ENCODE measurements around the gene SMOC2. TPM values are rescaled to one million over a fixed set of nuclear protein-coding genes. Genes with fewer than 3 reads are reported as not detected.

Gene SMOC2
- total RNA-seq, 4 donors from 2014 or later, result 74.7 to 139 (median 118) TPM

GRCh38 chr6:168596344-168596743 is 155.4 kb downstream of the SMOC2 start:
- TF ChIP-seq, protein P1, sequence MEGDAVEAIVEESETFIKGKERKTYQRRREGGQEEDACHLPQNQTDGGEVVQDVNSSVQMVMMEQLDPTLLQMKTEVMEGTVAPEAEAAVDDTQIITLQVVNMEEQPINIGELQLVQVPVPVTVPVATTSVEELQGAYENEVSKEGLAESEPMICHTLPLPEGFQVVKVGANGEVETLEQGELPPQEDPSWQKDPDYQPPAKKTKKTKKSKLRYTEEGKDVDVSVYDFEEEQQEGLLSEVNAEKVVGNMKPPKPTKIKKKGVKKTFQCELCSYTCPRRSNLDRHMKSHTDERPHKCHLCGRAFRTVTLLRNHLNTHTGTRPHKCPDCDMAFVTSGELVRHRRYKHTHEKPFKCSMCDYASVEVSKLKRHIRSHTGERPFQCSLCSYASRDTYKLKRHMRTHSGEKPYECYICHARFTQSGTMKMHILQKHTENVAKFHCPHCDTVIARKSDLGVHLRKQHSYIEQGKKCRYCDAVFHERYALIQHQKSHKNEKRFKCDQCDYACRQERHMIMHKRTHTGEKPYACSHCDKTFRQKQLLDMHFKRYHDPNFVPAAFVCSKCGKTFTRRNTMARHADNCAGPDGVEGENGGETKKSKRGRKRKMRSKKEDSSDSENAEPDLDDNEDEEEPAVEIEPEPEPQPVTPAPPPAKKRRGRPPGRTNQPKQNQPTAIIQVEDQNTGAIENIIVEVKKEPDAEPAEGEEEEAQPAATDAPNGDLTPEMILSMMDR (IDR thresholded peaks at IDR 0.05), result no peak
- TF ChIP-seq EP300 (IDR thresholded peaks at IDR 0.05) (no peak), POLR2A (IDR thresholded peaks at IDR 0.05) (no peak)
- no peak for DNase-seq (ENCODE audit: low spot score in 2 of 2)
- WGBS, 2 donors, result 74 to 80% methylated on average over 11 of the region's 11 CpGs
- Histone ChIP-seq H3K36me3 (peaks cover 0 to 3% (median 0%) of the 10 kb centered on the region in 3 donors), H3K4me3 (no peak overlapping the region), H3K27me3 (no peaks in the 10 kb centered on the region), H3K27ac (no peak overlapping the region), H3K4me1 (no peaks in the 10 kb centered on the region), H3K9me3 (no peaks in the 10 kb centered on the region)

- TF ChIP-seq EP300 (IDR thresholded peaks at IDR 0.05), result no peak
- no peak for TF ChIP-seq POLR2A (IDR thresholded peaks at IDR 0.05)
- TF ChIP-seq, protein P1 (IDR thresholded peaks at IDR 0.05), result no peak
These were observed 156.5 kb downstream of the SMOC2 start for GRCh38 chr6:168597471-168597875.

DNA sequence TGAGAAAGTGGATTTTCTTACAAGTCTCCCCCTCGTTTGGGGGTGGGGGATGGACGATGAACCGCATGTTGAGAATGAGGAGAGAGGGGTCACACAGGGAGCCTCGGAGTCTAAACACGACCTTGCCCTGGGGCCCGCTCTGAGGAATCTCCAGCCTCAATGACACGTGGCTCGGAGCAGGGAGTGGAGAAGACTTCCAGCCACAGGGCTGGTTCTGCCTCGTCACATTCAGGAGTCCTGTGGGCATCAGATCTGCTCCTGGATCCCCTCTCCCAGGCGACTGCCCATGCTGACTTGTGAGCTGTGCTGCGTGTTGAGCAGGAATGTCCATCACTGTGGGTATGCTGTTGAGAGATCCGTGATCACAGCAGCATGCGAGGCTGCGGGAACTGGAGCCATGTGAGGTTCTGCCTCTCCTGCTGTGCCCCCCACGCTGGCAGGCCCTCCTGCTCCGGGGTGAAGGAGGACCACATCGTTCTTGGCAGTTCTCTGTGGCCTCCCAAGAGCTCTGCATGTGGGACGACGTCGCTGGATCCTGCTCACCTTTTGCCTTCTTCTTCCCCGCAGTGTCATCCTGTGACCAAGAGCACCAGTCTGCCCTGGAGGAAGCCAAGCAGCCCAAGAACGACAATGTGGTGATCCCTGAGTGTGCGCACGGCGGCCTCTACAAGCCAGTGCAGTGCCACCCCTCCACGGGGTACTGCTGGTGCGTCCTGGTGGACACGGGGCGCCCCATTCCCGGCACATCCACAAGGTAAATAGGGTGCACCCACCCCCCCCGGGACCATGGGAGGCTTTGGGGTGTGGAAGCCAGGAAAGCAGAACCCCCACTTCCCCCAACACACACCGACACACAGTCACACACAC is 157.5 kb downstream of the SMOC2 start:
- H3K27ac ChIP-seq, result no peak overlapping the region
- peaks cover 0 to 3% (median 0%) of the 10 kb centered on the region in 3 donors for H3K36me3 ChIP-seq
- no peaks in the 10 kb centered on the region for H3K4me1 ChIP-seq
- WGBS, 2 donors, result 84 to 85% methylated on average over 26 to 28 of the region's 32 CpGs
- TF ChIP-seq, protein P1 (IDR thresholded peaks at IDR 0.05), result no peak
- TF ChIP-seq EP300 (IDR thresholded peaks at IDR 0.05), result no peak
- no peak for TF ChIP-seq POLR2A (IDR thresholded peaks at IDR 0.05)
- H3K9me3 ChIP-seq, result no peaks in the 10 kb centered on the region
- no peak overlapping the region for H3K4me3 ChIP-seq
- H3K27me3 ChIP-seq, result no peaks in the 10 kb centered on the region
- no peak for DNase-seq (ENCODE audit: low spot score in 2 of 2)

More at GRCh38 chr6:168597471-168597875, 156.5 kb downstream of the SMOC2 start:
- no peak for DNase-seq (ENCODE audit: low spot score in 2 of 2)
- Histone ChIP-seq H3K27me3 (no peaks in the 10 kb centered on the region), H3K9me3 (no peaks in the 10 kb centered on the region), H3K4me1 (no peaks in the 10 kb centered on the region), H3K36me3 (peaks cover 0 to 3% (median 0%) of the 10 kb centered on the region in 3 donors), H3K4me3 (no peak overlapping the region), H3K27ac (no peak overlapping the region)
- WGBS, 2 donors, result 79 to 85% methylated on average over 8 of the region's 8 CpGs

DNA sequence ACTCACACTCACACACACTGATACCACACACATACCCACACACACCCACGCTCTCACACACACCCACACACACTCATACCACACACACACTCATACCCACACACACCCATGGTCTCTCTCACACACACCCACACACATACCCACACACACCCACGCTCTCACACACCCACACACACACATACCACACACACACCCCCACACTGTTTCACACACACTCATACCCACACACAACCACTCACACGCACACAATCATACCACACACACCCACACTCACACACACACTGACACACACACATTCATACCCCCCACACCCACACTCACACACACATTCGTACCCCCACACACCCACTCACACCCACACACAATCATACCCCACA is 158.1 kb downstream of the SMOC2 start:
- H3K36me3 ChIP-seq, result peaks cover 0 to 3% (median 0%) of the 10 kb centered on the region in 3 donors
- peaks cover 0 to 3% (median 0%) of the 10 kb centered on the region in 4 donors for H3K9me3 ChIP-seq
- 82 to 87% methylated on average over 4 of the region's 4 CpGs for WGBS, 2 donors
- DNase-seq (ENCODE audit: low spot score in 2 of 2), result no peak
- no peaks in the 10 kb centered on the region for H3K27me3 ChIP-seq
- H3K4me3 ChIP-seq, result no peak overlapping the region
- no peak overlapping the region for H3K27ac ChIP-seq
- no peaks in the 10 kb centered on the region for H3K4me1 ChIP-seq
- TF ChIP-seq POLR2A (IDR thresholded peaks at IDR 0.05), result no peak
- TF ChIP-seq EP300 (IDR thresholded peaks at IDR 0.05), result no peak
- TF ChIP-seq, protein P1 (IDR thresholded peaks at IDR 0.05), result no peak

DNA sequence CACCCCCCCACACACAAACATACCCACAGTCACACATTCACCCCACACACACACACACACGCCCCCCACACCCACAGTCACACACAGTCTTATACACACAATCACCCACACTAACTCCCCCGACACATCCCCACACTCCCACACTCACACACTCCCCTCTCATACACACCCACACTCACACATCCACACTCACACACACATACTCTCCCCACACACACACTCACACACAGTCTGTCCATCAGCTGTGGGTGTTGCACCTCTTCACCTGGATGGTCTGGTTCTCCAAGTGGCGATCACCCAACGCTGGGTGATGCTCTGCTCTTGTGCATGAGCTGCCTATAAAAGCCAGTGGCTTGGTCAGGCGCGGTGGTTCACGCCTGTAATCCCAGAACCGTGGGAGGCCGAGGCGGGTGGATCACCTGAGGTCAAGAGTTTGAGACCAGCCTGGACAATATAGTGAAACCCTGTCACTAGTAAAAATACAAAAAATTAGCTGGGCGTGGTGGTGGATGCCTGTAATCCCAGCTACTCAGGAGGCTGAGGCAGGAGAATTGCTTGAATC is 158.9 kb downstream of the SMOC2 start:
- TF ChIP-seq EP300 (IDR thresholded peaks at IDR 0.05), result no peak
- no peak for TF ChIP-seq POLR2A (IDR thresholded peaks at IDR 0.05)
- TF ChIP-seq, protein P1 (IDR thresholded peaks at IDR 0.05), result no peak
- H3K9me3 ChIP-seq, result peaks cover 0 to 3% (median 0%) of the 10 kb centered on the region in 4 donors
- no peak overlapping the region for H3K27ac ChIP-seq
- WGBS, 2 donors, result 94 to 96% methylated on average over 11 of the region's 11 CpGs
- DNase-seq (ENCODE audit: low spot score in 2 of 2), result no peak
- H3K36me3 ChIP-seq, result peaks cover 0 to 3% (median 0%) of the 10 kb centered on the region in 3 donors
- H3K4me1 ChIP-seq, result no peaks in the 10 kb centered on the region
- no peak overlapping the region for H3K4me3 ChIP-seq
- H3K27me3 ChIP-seq, result no peaks in the 10 kb centered on the region

Data from tibial nerve (tissue), 4 donors.